Lung (tissue), 12 donors: ENCODE results near the gene HSD17B12. TPM values are rescaled to one million over a fixed set of nuclear protein-coding genes. Genes with fewer than 3 reads are reported as not detected.
A peak's percentile ranks its signal among the peaks of the same experiment; 100 is the strongest.

Source experiments
- ATAC-seq: fragments of 200-7000 bp; cut with Tn5 transposase; one replicate; pipeline ENCODE4 v1.9.1; 2020; ENCODE audit warnings: moderate number of reproducible peaks; ENCODE audit not compliant: insufficient read depth, low FRiP score
- DNase-seq, 3 donors: peaks; one replicate each; pipeline ENCODE4 v3.0.0-alpha.2; 2013 to 2017
- H3K27ac ChIP-seq, 2 donors: one replicate each; pipeline ENCODE4 v1.5.1; 2013; ENCODE audit warnings: mild to moderate bottlenecking in 2 of 2, moderate library complexity in 2 of 2, control low read depth in 1 of 2, inconsistent platforms in 1 of 2, low read depth in 1 of 2, low read length in 1 of 2
- H3K27me3 ChIP-seq, 3 donors: one replicate each; pipeline ENCODE4 v1.5.1; 2013; ENCODE audit warnings: low read length in 2 of 3; ENCODE audit not compliant: control insufficient read depth in 3 of 3, insufficient read depth in 3 of 3
- H3K36me3 ChIP-seq, 4 donors: one replicate each; pipeline ENCODE4 v1.5.1; 2013; ENCODE audit warnings: low read length in 4 of 4, mild to moderate bottlenecking in 1 of 4, moderate library complexity in 1 of 4; ENCODE audit not compliant: control insufficient read depth in 4 of 4, insufficient read depth in 4 of 4
- H3K4me1 ChIP-seq, 5 donors: one replicate each; pipeline ENCODE4 v1.5.1; 2013; ENCODE audit warnings: low read length in 5 of 5, mild to moderate bottlenecking in 2 of 5, moderate library complexity in 1 of 5; ENCODE audit not compliant: control insufficient read depth in 5 of 5, insufficient read depth in 5 of 5
- H3K4me3 ChIP-seq: one replicate; pipeline ENCODE4 v1.5.1; 2013; ENCODE audit warnings: mild to moderate bottlenecking, control low read depth, moderate library complexity
- H3K9ac ChIP-seq, 2 donors: one replicate each; pipeline ENCODE4 v1.5.1; 2013; ENCODE audit warnings: low read length in 2 of 2, control low read depth in 1 of 2; ENCODE audit not compliant: insufficient read depth in 1 of 2
- H3K9me3 ChIP-seq, 4 donors: one replicate each; pipeline ENCODE4 v1.5.1; 2013; ENCODE audit warnings: low read length in 3 of 4, mild to moderate bottlenecking in 1 of 4, moderate library complexity in 1 of 4; ENCODE audit not compliant: control insufficient read depth in 4 of 4, insufficient read depth in 3 of 4
- WGBS, 2 donors: extraction: QIAGEN DNeasy Blood & Tissue Kit; methylation state at CpG; one replicate each; pipeline ENCODE4 v1.1.7; 2013; 5-methylcytosine and 5-hydroxymethylcytosine counted together
- polyA plus RNA-seq, 2 donors: library from polyadenylated mRNA; stranded (reverse); fragments of 200-250 nt; gene quantifications; one replicate each; pipeline ENCODE4 v1.2.1, GENCODE V29; 2013
- total RNA-seq, 2 donors: library from RNA; depleted of rRNA in 1 of 2; stranded (reverse); fragments of >200 nt in 1 of 2; gene quantifications; one replicate each; pipeline ENCODE4 v1.2.1, GENCODE V29; 2014 to 2021
- TF ChIP-seq, protein P1 (sequence below): IDR thresholded peaks from 2 replicates; pipeline ENCODE4 v1.5.1; 2012; ENCODE audit warnings: mild to moderate bottlenecking; ENCODE audit errors: control extremely low read depth, extremely low read depth
- donor health status: control.
- donor health status: control.
- donor health status: Bipolar disorder and iron deficiency.
- donor health status: healthy.
- donor health status: DM: yes; HTN: yes; CAD: no.

Gene HSD17B12
- total and polyA plus RNA-seq, 4 donors = 37.3 to 118 (median 87.1) TPM

DNA sequence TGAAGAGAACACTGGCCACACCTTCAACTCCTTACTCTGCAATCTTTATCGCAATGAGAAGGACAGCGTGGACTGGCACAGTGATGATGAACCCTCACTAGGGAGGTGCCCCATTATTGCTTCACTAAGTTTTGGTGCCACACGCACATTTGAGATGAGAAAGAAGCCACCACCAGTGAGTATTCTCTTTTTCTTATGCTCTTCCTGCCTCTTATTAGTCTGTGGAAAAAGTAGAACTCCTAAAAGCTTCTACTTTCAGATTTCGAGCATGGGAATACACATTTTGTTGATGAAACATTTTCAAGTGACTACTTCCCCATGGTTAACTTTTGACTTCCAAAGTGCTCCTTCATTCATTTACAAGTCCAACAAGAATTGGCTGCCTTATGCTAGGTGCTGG lies 221.0 kb downstream of the HSD17B12 start:
- Histone ChIP-seq H3K9me3 (no peaks in the 10 kb centered on the region), H3K36me3 (peaks cover 19 to 40% (median 28%) of the 10 kb centered on the region in 4 donors), H3K9ac (no peak overlapping the region), H3K27me3 (no peaks in the 10 kb centered on the region), H3K27ac (no peak overlapping the region), H3K4me3 (no peak overlapping the region), H3K4me1 (peaks cover 0 to 32% (median 20%) of the 10 kb centered on the region in 5 donors)
- ATAC-seq = no peak
- TF ChIP-seq, protein P1, sequence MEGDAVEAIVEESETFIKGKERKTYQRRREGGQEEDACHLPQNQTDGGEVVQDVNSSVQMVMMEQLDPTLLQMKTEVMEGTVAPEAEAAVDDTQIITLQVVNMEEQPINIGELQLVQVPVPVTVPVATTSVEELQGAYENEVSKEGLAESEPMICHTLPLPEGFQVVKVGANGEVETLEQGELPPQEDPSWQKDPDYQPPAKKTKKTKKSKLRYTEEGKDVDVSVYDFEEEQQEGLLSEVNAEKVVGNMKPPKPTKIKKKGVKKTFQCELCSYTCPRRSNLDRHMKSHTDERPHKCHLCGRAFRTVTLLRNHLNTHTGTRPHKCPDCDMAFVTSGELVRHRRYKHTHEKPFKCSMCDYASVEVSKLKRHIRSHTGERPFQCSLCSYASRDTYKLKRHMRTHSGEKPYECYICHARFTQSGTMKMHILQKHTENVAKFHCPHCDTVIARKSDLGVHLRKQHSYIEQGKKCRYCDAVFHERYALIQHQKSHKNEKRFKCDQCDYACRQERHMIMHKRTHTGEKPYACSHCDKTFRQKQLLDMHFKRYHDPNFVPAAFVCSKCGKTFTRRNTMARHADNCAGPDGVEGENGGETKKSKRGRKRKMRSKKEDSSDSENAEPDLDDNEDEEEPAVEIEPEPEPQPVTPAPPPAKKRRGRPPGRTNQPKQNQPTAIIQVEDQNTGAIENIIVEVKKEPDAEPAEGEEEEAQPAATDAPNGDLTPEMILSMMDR = no peak
- DNase-seq = no peak
- 93 to 95% methylated on average over 4 of the region's 4 CpGs for WGBS, 2 donors

DNA sequence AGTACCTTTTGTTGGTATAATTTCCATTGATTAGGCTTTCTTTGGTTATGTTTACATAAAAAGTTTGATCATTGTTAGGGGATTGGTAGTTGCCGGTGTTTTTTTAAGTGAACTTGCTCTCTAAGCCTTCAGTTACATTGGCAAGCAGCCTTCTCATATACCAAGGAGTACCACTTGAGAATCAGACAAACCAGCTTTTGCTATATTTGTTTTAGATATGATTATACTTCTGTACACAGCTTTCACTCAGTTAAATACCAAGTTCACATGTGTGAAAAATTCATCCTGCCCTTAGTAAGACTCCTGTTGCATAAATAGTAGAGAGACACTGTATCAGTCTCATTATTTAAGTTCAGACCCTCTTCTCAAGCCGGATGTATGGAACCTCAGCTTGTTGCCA lies 222.5 kb downstream of the HSD17B12 start:
- TF ChIP-seq, protein P1 = no peak
- no peak for ATAC-seq
- H3K36me3 ChIP-seq = peaks cover 13 to 35% (median 25%) of the 10 kb centered on the region in 4 donors
- H3K27me3 ChIP-seq = no peaks in the 10 kb centered on the region
- H3K4me3 ChIP-seq = no peak overlapping the region
- 73 to 85% methylated on average over 2 of the region's 2 CpGs for WGBS, 2 donors
- no peak overlapping the region for H3K27ac ChIP-seq
- peak in 2 of 3 donors; percentile 43 to 75 for DNase-seq
- H3K4me1 ChIP-seq = peaks cover 0 to 32% (median 20%) of the 10 kb centered on the region in 5 donors
- H3K9me3 ChIP-seq = no peaks in the 10 kb centered on the region
- peak overlapping the region in 1 of 2 donors; percentile 30 for H3K9ac ChIP-seq

DNA sequence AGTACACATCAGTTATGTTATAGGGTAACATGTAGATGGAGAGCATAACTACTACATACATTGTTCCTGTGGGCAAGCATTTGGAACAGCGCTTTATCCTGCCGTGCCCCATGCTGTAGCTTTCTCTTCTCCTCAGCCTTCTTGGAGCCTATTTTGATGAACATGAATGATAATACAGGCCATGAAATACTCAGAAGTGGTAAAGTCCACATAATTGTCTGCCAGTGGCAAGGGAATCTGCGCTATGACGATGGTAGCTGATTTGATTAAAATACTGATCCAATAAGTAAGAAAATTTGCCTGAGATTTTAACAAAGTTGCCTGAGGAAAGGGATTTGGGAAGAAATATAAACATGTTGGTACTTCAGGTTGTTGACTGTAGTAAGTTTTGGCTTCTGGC lies 223.4 kb downstream of the HSD17B12 start:
- H3K4me1 ChIP-seq = peaks cover 0 to 32% (median 20%) of the 10 kb centered on the region in 5 donors
- H3K27ac ChIP-seq = no peak overlapping the region
- no peaks in the 10 kb centered on the region for H3K9me3 ChIP-seq
- ATAC-seq = no peak
- peak overlapping the region in 1 of 2 donors; percentile 59 for H3K9ac ChIP-seq
- peak in 1 of 3 donors; percentile 19 for DNase-seq
- no peaks in the 10 kb centered on the region for H3K27me3 ChIP-seq
- TF ChIP-seq, protein P1 = no peak
- peaks cover 16 to 26% (median 21%) of the 10 kb centered on the region in 4 donors for H3K36me3 ChIP-seq
- no peak overlapping the region for H3K4me3 ChIP-seq
- 96% methylated on average over 4 of the region's 4 CpGs for WGBS, 2 donors
